Ovary (tissue), 9 donors: ENCODE measurements around the gene CNP. TPM values are rescaled to one million over a fixed set of nuclear protein-coding genes. Genes with fewer than 3 reads are reported as not detected.

Experiments used
- DNase-seq, 5 donors: peaks; one replicate each; pipeline ENCODE4 v3.0.0-alpha.2; 2019 to 2020
- H3K27ac ChIP-seq, 2 donors: fragments of 200-600 bp; one replicate each; pipeline versions ENCODE4 v1.5.1 to v1.8.0; 2019 to 2022
- H3K27me3 ChIP-seq: fragments of 200-600 bp; one replicate; pipeline ENCODE4 v1.8.0; 2022
- H3K36me3 ChIP-seq: fragments of 200-600 bp; sonication (generic); one replicate; pipeline ENCODE4 v1.5.1; 2019
- H3K4me1 ChIP-seq: one replicate; pipeline ENCODE4 v1.8.1; 2013; ENCODE audit warnings: mild to moderate bottlenecking, moderate library complexity; ENCODE audit not compliant: insufficient read depth
- H3K4me3 ChIP-seq: fragments of 200-600 bp; sonication (generic); one replicate; pipeline ENCODE4 v1.5.1; 2017
- H3K9me3 ChIP-seq, 2 donors: fragments of 200-600 bp in 1 of 2; sonication (generic) in 1 of 2; one replicate each; pipeline versions ENCODE4 v1.5.1 to v1.8.1; 2013 to 2019; ENCODE audit warnings: mild to moderate bottlenecking in 1 of 2, moderate library complexity in 1 of 2
- EP300 ChIP-seq: sonication (generic); formaldehyde crosslinking; IDR thresholded peaks from one replicate; pipeline ENCODE4 v1.6.1; 2017; ENCODE audit warnings: antibody characterized with exemption
- POLR2A ChIP-seq: fragments of 450-650 bp; IDR thresholded peaks from one replicate; pipeline ENCODE4 v1.6.1; 2017; ENCODE audit warnings: antibody characterized with exemption, mild to moderate bottlenecking, moderate library complexity
- WGBS, 3 donors: extraction: QIAGEN DNeasy Blood & Tissue Kit in 1 of 3; methylation state at CpG; one replicate each; pipeline versions ENCODE4 v1.1.5 to v1.1.7; 2013 to 2017; 5-methylcytosine and 5-hydroxymethylcytosine counted together
- intact Hi-C, 4 donors: fragments of 100-400 bp; cut with DNase I; formaldehyde crosslinking; loops; one replicate each; pipeline versions ENCODE4 v1.11.0 to v1.15.1; 2022 to 2023
- polyA plus RNA-seq, 2 donors: library from polyadenylated mRNA; stranded (reverse); fragments of 200-250 nt in 1 of 2; fragments of 350-450 nt in 1 of 2; fragmentation: Illumina TruSeq in 1 of 2; extraction: RNeasy Lipid Tissue Mini Kit (QIAGEN cat#74804) in 1 of 2; gene quantifications; one replicate each; pipeline ENCODE4 v1.2.3, GENCODE V29; 2013 to 2014
- total RNA-seq, 7 donors: library from RNA; depleted of rRNA in 2 of 7; stranded (reverse); fragments of >200 nt in 2 of 7; fragmentation: NEBNext Ultra II Directional in 3 of 7; extraction: Animal tissue kit (Norgen Biotek cat#: 25700) in 3 of 7; gene quantifications; one replicate each; pipeline versions ENCODE4 v1.1.0 to v1.2.4, GENCODE V29; 2016 to 2023
- TF ChIP-seq, protein P1 (sequence below), 3 donors: fragments of 450-650 bp in 2 of 3; fragments of 200-600 bp in 1 of 3; IDR thresholded peaks; one replicate each; pipeline versions ENCODE4 v1.5.1 to v1.8.0; 2016 to 2022; ENCODE audit warnings: antibody characterized with exemption in 3 of 3, mild to moderate bottlenecking in 1 of 3
- donor health status: DM: no; HTN: no; CAD: no; lungs with moderate emphysema.
- donor health status: DM: no; HTN: no; CAD: no.
- donor health status: Bipolar disorder and iron deficiency.
- donor health status: DM: yes; HTN: yes; CAD: no.
- donor health status: DM: no; HTN: no; CAD: no.
- donor health status: DM: yes; HTN: yes; CAD: no.

CNP gene
- total and polyA plus RNA-seq, 9 donors = 30.5 to 88.9 (median 74.1) TPM

DNA sequence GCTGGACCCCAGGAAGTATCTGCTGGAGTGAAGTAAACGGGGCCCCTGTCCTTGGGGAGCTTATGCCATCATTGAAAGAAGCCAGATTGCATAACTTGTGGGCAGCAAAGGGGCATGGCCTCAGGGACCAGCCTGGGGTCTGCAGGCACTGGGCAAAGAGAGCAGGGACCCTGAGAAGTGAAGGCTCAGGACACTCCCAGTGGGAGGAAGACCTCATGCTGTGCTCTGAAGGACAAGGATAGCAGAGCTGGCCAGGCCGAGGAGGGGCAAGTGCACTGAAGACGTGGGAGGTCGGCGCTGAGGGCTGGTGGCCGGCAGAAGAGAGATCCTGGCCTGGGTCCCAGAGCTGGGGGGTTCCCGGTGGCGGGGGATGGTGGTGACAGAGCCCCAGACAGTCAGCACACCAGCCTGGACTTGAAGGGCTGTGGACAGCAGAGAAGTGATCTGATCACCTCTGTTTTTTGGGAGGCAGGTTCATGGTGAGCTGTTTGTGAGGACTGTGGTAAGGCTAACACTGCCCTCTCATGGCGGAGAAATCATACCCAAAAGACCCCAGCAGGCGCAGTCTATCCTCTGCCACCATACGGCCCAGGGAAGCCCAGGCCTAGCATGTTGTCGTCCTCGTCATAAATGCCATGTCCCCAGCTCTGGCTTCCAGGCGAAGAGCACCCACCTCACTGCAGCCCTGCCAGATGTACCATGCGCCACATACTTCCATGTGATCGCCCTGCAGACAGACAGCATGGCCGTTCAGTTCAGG is 7.1 kb upstream of the CNP start:
- no peaks in the 10 kb centered on the region for H3K9me3 ChIP-seq
- H3K36me3 ChIP-seq = no peaks in the 10 kb centered on the region
- H3K27ac ChIP-seq = no peak overlapping the region
- peaks cover 2% of the 10 kb centered on the region for H3K4me1 ChIP-seq
- TF ChIP-seq, protein P1, sequence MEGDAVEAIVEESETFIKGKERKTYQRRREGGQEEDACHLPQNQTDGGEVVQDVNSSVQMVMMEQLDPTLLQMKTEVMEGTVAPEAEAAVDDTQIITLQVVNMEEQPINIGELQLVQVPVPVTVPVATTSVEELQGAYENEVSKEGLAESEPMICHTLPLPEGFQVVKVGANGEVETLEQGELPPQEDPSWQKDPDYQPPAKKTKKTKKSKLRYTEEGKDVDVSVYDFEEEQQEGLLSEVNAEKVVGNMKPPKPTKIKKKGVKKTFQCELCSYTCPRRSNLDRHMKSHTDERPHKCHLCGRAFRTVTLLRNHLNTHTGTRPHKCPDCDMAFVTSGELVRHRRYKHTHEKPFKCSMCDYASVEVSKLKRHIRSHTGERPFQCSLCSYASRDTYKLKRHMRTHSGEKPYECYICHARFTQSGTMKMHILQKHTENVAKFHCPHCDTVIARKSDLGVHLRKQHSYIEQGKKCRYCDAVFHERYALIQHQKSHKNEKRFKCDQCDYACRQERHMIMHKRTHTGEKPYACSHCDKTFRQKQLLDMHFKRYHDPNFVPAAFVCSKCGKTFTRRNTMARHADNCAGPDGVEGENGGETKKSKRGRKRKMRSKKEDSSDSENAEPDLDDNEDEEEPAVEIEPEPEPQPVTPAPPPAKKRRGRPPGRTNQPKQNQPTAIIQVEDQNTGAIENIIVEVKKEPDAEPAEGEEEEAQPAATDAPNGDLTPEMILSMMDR (IDR thresholded peaks at IDR 0.05) = peak in 1 of 3 donors; percentile 20
- TF ChIP-seq POLR2A = no peak
- peak in 2 of 5 donors; percentile 39 to 49 for DNase-seq
- no peak overlapping the region for H3K4me3 ChIP-seq
- no peaks in the 10 kb centered on the region for H3K27me3 ChIP-seq
- intact Hi-C loops = loop anchor here in 3 of 4 donors (5.0 to 10.0 kb wide), 2 partner anchors 155 to 158 kb away; partner anchors contain the start of gene DHX58 (in 1 of the 3)
- 33 to 40% (median 36%) methylated on average over 17 of the region's 17 CpGs for WGBS, 3 donors

DNA sequence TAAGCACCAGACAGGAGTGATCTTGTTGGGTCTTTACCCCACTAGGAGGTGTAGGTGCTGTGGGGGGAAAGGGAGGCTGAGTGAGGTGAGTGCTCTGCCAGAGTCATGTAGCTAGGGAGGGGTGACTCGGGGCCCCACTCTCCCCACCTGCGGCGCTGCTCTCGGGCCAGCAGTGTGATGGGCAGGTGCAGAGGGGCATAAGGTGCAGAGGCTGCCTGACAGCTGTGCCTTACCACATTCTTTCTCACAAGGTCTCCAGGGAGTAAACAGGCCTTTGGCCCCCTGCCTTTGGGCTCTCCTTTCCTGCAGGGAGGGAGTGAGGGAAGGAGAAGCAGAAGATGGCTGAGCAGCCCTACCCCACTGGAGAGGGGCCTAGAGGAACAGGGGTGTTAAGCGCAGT is 4.5 kb upstream of the CNP start:
- no peak for DNase-seq
- Histone ChIP-seq H3K4me1 (peaks cover 6% of the 10 kb centered on the region), H3K4me3 (no peak overlapping the region), H3K27me3 (no peaks in the 10 kb centered on the region), H3K9me3 (no peaks in the 10 kb centered on the region), H3K36me3 (no peaks in the 10 kb centered on the region), H3K27ac (no peak overlapping the region)
- intact Hi-C loops = loop anchor here (2.0 to 10.0 kb wide), 3 partner anchors 153 to 155 kb away; partner anchors contain the start of gene DHX58 (in 1 of the 4)
- 57 to 75% (median 69%) methylated on average over 5 of the region's 5 CpGs for WGBS, 3 donors
- TF ChIP-seq, protein P1 (IDR thresholded peaks at IDR 0.05) = no peak
- TF ChIP-seq EP300 (no peak), POLR2A (no peak)

DNA sequence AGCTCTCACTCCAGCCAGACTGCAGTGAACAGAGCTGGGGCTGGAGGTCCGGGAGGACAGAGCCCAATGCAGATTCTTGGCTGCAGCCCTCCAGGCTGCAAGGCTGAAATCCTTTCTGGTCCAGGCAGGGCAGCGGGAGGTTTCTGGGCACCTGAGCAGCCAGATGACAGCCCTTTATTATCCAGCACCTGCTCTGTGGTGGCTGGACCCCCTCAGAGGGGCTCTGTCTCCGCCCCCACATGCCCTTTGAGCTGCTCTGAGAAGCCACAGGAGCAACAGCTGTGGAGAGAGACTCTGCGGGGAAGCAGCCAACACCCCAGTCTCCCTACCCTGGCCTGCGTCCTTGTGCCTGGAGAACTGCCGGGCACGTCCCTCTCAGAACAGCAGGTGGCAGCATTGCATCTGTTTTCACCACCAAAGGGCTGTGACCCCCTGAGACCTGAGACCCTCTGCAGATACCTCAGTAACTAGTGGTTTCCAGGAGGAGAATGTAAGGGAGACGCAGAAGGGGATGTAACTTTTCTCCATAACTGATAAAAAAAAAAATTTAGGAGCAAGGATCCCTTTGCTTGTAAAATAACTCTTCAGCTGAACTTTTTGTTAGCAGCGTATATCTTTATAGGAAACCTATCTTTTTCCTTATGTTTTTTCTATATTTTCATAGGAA is 3.7 kb upstream of the CNP start:
- TF ChIP-seq, protein P1 (IDR thresholded peaks at IDR 0.05) = peak; percentile 56 to 87 (median 77)
- no peak for TF ChIP-seq POLR2A
- 16 to 22% (median 19%) methylated on average over 9 of the region's 9 CpGs for WGBS, 3 donors
- Histone ChIP-seq H3K9me3 (no peaks in the 10 kb centered on the region), H3K4me1 (peaks cover 9% of the 10 kb centered on the region), H3K4me3 (no peak overlapping the region), H3K27me3 (no peaks in the 10 kb centered on the region), H3K27ac (no peak overlapping the region), H3K36me3 (no peaks in the 10 kb centered on the region)
- DNase-seq = peak; percentile 75 to 88 (median 84)
- intact Hi-C loops = loop anchor here (2.0 to 10.0 kb wide), 3 partner anchors 152 to 154 kb away; partner anchors contain the start of gene DHX58 (in 1 of the 4)

GRCh38 chr17:41965694-41966462 is 717 bp upstream of the CNP start:
- peak; percentile 58 to 68 (median 62) for DNase-seq
- Histone ChIP-seq H3K27ac (peak overlapping the region; percentile 0 to 70), H3K27me3 (no peaks in the 10 kb centered on the region), H3K9me3 (no peaks in the 10 kb centered on the region), H3K36me3 (no peaks in the 10 kb centered on the region), H3K4me1 (peaks cover 7% of the 10 kb centered on the region), H3K4me3 (peak overlapping the region; percentile 95)
- 3 to 7% (median 4%) methylated on average over 18 of the region's 18 CpGs for WGBS, 3 donors
- intact Hi-C loops = loop anchor here in 3 of 4 donors (5.0 to 10.0 kb wide), 3 partner anchors 51 to 149 kb away; partner anchors contain the start of genes DHX58 (in 1 of the 3) and DNAJC7 (in 1 of the 3)
- TF ChIP-seq, protein P1 (IDR thresholded peaks at IDR 0.05) = no peak
- TF ChIP-seq POLR2A = no peak
- TF ChIP-seq EP300 = no peak
